H9 (cell line): ENCODE data around the gene JAML. TPM values are rescaled to one million over a fixed set of nuclear protein-coding genes. Genes with fewer than 3 reads are reported as not detected.

Experiments
- DNase-seq: peaks from one replicate; pipeline ENCODE4 v3.0.0-alpha.2; 2017
- H2AFZ ChIP-seq: one replicate; pipeline ENCODE4 v1.6.1; 2013; ENCODE audit warnings: mild to moderate bottlenecking, low read length, control low read depth, moderate library complexity
- H2AK5ac ChIP-seq: 2 replicates; pipeline ENCODE4 v1.6.1; 2013; ENCODE audit warnings: low read length, control low read depth, mixed read lengths; ENCODE audit not compliant: insufficient read length
- H2BK120ac ChIP-seq: one replicate; pipeline ENCODE4 v1.6.1; 2013; ENCODE audit warnings: low read depth, mild to moderate bottlenecking, low read length, control low read depth, inconsistent platforms; ENCODE audit not compliant: poor library complexity, severe bottlenecking
- H2BK12ac ChIP-seq: 2 replicates; pipeline ENCODE4 v1.6.1; 2013; ENCODE audit warnings: low read length, control low read depth, mixed read lengths, low read depth; ENCODE audit not compliant: insufficient read length
- H2BK15ac ChIP-seq: 2 replicates; pipeline ENCODE4 v1.6.1; 2013; ENCODE audit warnings: low read depth, low read length, control low read depth
- H2BK20ac ChIP-seq: one replicate; pipeline ENCODE4 v1.6.1; 2013; ENCODE audit warnings: low read depth, mild to moderate bottlenecking, low read length, control low read depth, inconsistent platforms; ENCODE audit not compliant: poor library complexity, severe bottlenecking
- H2BK5ac ChIP-seq: 2 replicates; pipeline ENCODE4 v1.6.1; 2013; ENCODE audit warnings: low read length, control low read depth, mixed read lengths; ENCODE audit not compliant: insufficient read length
- H3K14ac ChIP-seq: 2 replicates; pipeline ENCODE4 v1.6.1; 2013; ENCODE audit warnings: low read length, control low read depth; ENCODE audit not compliant: insufficient read depth
- H3K18ac ChIP-seq: 2 replicates; pipeline ENCODE4 v1.6.1; 2013; ENCODE audit warnings: low read depth, mild to moderate bottlenecking, mixed read lengths, low read length, control low read depth; ENCODE audit not compliant: insufficient read length
- H3K23ac ChIP-seq: 2 replicates; pipeline ENCODE4 v1.6.1; 2013; ENCODE audit warnings: low read length, control low read depth, mixed read lengths, low read depth; ENCODE audit not compliant: insufficient read length
- H3K23me2 ChIP-seq: 2 replicates; pipeline ENCODE4 v1.6.1; 2013; ENCODE audit warnings: low read depth, mild to moderate bottlenecking, mixed read lengths, low read length, control low read depth; ENCODE audit not compliant: insufficient read length, poor library complexity, severe bottlenecking
- H3K27ac ChIP-seq: 2 replicates; pipeline ENCODE4 v1.5.1; 2013; ENCODE audit warnings: low read length, control low read depth, mixed read lengths, low read depth; ENCODE audit not compliant: insufficient read length
- H3K27me3 ChIP-seq: 2 replicates; pipeline ENCODE4 v1.6.1; 2013; ENCODE audit warnings: low read length, control low read depth, inconsistent platforms; ENCODE audit not compliant: insufficient read depth
- H3K4ac ChIP-seq: 2 replicates; pipeline ENCODE4 v1.6.1; 2013; ENCODE audit warnings: low read depth, mild to moderate bottlenecking, control low read depth, inconsistent platforms, low read length, moderate library complexity
- H3K4me1 ChIP-seq: 2 replicates; pipeline ENCODE4 v1.6.1; 2013; ENCODE audit warnings: low read length, control low read depth, inconsistent platforms; ENCODE audit not compliant: insufficient read depth
- H3K4me2 ChIP-seq: 2 replicates; pipeline ENCODE4 v1.6.1; 2013; ENCODE audit warnings: low read length, control low read depth, mixed read lengths; ENCODE audit not compliant: insufficient read length, insufficient read depth
- H3K56ac ChIP-seq: 2 replicates; pipeline ENCODE4 v1.6.1; 2013; ENCODE audit warnings: low read depth, mild to moderate bottlenecking, mixed read lengths, low read length, control low read depth; ENCODE audit not compliant: insufficient read length
- H3K79me1 ChIP-seq: 2 replicates; pipeline ENCODE4 v1.6.1; 2013; ENCODE audit warnings: low read depth, mild to moderate bottlenecking, moderate library complexity, low read length, control low read depth, inconsistent platforms; ENCODE audit not compliant: insufficient read depth, poor library complexity, severe bottlenecking
- H3K79me2 ChIP-seq: 2 replicates; pipeline ENCODE4 v1.6.1; 2013; ENCODE audit warnings: low read length, control low read depth, inconsistent platforms; ENCODE audit not compliant: insufficient read depth
- H3K9ac ChIP-seq: 2 replicates; pipeline ENCODE4 v1.6.1; 2013; ENCODE audit warnings: low read length, control low read depth, mixed read lengths; ENCODE audit not compliant: insufficient read length; ENCODE audit errors: extremely low read depth
- H3K9me3 ChIP-seq: one replicate; pipeline ENCODE4 v1.6.1; 2013; ENCODE audit warnings: low read depth, low read length, inconsistent platforms; ENCODE audit not compliant: control insufficient read depth
- H3T11ph ChIP-seq: one replicate; pipeline ENCODE4 v1.6.1; 2013; ENCODE audit warnings: mild to moderate bottlenecking, low read length, control low read depth, inconsistent platforms
- H4K20me1 ChIP-seq: one replicate; pipeline ENCODE4 v1.6.1; 2013; ENCODE audit not compliant: control insufficient read depth, insufficient read length, insufficient read depth
- H4K5ac ChIP-seq: 2 replicates; pipeline ENCODE4 v1.6.1; 2013; ENCODE audit warnings: low read depth, mild to moderate bottlenecking, mixed read lengths, low read length, control low read depth; ENCODE audit not compliant: insufficient read length
- H4K8ac ChIP-seq: replicated peaks from 2 replicates; pipeline ENCODE4 v1.6.1; 2013; ENCODE audit warnings: low read length, control low read depth, mixed read lengths, low read depth; ENCODE audit not compliant: insufficient read length
- H4K91ac ChIP-seq: 2 replicates; pipeline ENCODE4 v1.6.1; 2013; ENCODE audit warnings: low read depth, mild to moderate bottlenecking, moderate library complexity, mixed read lengths, low read length, control low read depth; ENCODE audit not compliant: insufficient read length
- H3K27ac Mint-ChIP-seq, 3 experiments: 2 replicates in 2 of 3; 3 replicates in 1 of 3; pipeline ENCODE4 v1.8.0; 2020 to 2021; ENCODE audit warnings: mixed read lengths in 3 of 3, mild to moderate bottlenecking in 1 of 3, moderate library complexity in 1 of 3
- H3K27me3 Mint-ChIP-seq: 2 replicates; pipeline ENCODE4 v1.8.0; 2021; ENCODE audit warnings: low read depth, mild to moderate bottlenecking, moderate library complexity, mixed read lengths
- H3K36me3 Mint-ChIP-seq, 3 experiments: 2 replicates in 2 of 3; 3 replicates in 1 of 3; pipeline ENCODE4 v1.8.0; 2020 to 2021; ENCODE audit warnings: low read depth in 3 of 3, mixed read lengths in 3 of 3; ENCODE audit not compliant: insufficient read depth in 1 of 3
- H3K4me1 Mint-ChIP-seq, 2 experiments: 2 replicates each; pipeline ENCODE4 v1.8.0; 2020; ENCODE audit warnings: mixed read lengths in 2 of 2
- H3K4me3 Mint-ChIP-seq, 2 experiments: 2 replicates in 1 of 2; 3 replicates in 1 of 2; pipeline ENCODE4 v1.8.0; 2020 to 2021; ENCODE audit warnings: mild to moderate bottlenecking in 2 of 2, mixed read lengths in 2 of 2, moderate library complexity in 1 of 2
- H3K9me3 Mint-ChIP-seq, 2 experiments: 2 replicates in 1 of 2; 3 replicates in 1 of 2; pipeline ENCODE4 v1.8.0; 2020; ENCODE audit warnings: mild to moderate bottlenecking in 2 of 2, mixed read lengths in 2 of 2, moderate library complexity in 1 of 2
- CTCF ChIP-seq: fragments of 200-600 bp; sonication (generic); conservative IDR thresholded peaks from 3 replicates; pipeline ENCODE4 v1.8.0; 2021; ENCODE audit warnings: antibody characterized with exemption, mild to moderate bottlenecking
- WGBS: extraction: QIAGEN DNeasy Blood & Tissue Kit; methylation state at CpG from one replicate; pipeline ENCODE4 v1.1.7; 2013; ENCODE audit warnings: missing lambda C conversion rate, low lambda C conversion rate, mixed read lengths; ENCODE audit not compliant: insufficient read length; ENCODE audit errors: extremely low coverage; 5-methylcytosine and 5-hydroxymethylcytosine counted together
- total RNA-seq: library from RNA; stranded (reverse); gene quantifications from 2 replicates; pipeline ENCODE4 v1.2.1, GENCODE V29; 2021

JAML gene
- total RNA-seq, 1 experiment from 2014 or later, result 0.48 TPM

DNA sequence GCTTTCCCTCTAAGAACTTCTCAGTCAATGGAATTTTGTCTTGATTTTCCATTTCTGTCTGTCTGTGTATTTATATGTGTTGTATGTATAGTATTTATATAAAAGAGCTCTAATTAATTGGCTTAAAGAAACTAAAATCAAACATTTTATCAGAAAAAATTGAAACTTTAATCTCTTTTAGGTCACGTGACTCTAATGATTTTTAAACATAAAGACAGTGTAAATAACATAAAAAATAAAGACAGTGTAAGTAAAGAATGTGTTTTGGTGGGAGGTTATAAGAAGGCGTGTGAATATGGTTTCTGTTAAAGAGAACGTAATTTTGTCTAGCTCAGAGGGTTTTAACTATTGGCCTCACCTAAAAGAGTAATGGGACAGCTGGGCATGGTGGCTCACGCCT lies 2.4 kb downstream of the JAML start:
- no peak overlapping the region for H3K9ac ChIP-seq
- no peaks in the 10 kb centered on the region for H3K4me1 ChIP-seq
- H3K23ac ChIP-seq, result no peak overlapping the region
- no peaks in the 10 kb centered on the region for H3K27me3 ChIP-seq
- H4K5ac ChIP-seq, result no peak overlapping the region
- Mint-ChIP-seq H3K4me3 (no peak overlapping the region), H3K27me3 (peaks cover 29% of the 10 kb centered on the region), H3K4me1 (no peaks in the 10 kb centered on the region), H3K36me3 (no peaks in the 10 kb centered on the region), H3K27ac (no peak overlapping the region), H3K9me3 (no peaks in the 10 kb centered on the region)
- H3K27ac ChIP-seq, result no peak overlapping the region
- H2AK5ac ChIP-seq, result no peak overlapping the region
- no peak overlapping the region for H3K56ac ChIP-seq
- no peak overlapping the region for H3K18ac ChIP-seq
- 100% methylated on average over 2 of the region's 4 CpGs for WGBS
- no peaks in the 10 kb centered on the region for H3K9me3 ChIP-seq
- no peak overlapping the region for H2BK5ac ChIP-seq
- H2BK120ac ChIP-seq, result no peak overlapping the region
- no peaks in the 10 kb centered on the region for H3K79me2 ChIP-seq
- no peak overlapping the region for H3T11ph ChIP-seq
- H3K14ac ChIP-seq, result no peak overlapping the region
- no peak overlapping the region for H4K8ac ChIP-seq
- no peak overlapping the region for H2BK20ac ChIP-seq
- H4K91ac ChIP-seq, result no peak overlapping the region
- no peak overlapping the region for H3K4me2 ChIP-seq
- H3K23me2 ChIP-seq, result no peaks in the 10 kb centered on the region
- H3K4ac ChIP-seq, result no peak overlapping the region
- H2BK12ac ChIP-seq, result no peak overlapping the region
- DNase-seq, result no peak
- TF ChIP-seq CTCF, result no peak
- no peak overlapping the region for H2AFZ ChIP-seq
- no peaks in the 10 kb centered on the region for H4K20me1 ChIP-seq
- H3K79me1 ChIP-seq, result no peaks in the 10 kb centered on the region
- no peak overlapping the region for H2BK15ac ChIP-seq
